GM18858 (cell line): ENCODE measurements around the gene PPP2R5A.
A peak's percentile ranks its signal among the peaks of the same experiment; 100 is the strongest.
"Not testable (repeated sequence)": the region's sequence is repeated elsewhere in the genome, so short reads cannot be mapped to it uniquely, and the experiment has no call there.

Source experiments
- ATAC-seq: cut with Tn5 transposase; IDR thresholded peaks from one replicate; pipeline ENCODE4 v1.9.1; 2021; ENCODE audit not compliant: unreplicated experiment

PPP2R5A gene

DNA sequence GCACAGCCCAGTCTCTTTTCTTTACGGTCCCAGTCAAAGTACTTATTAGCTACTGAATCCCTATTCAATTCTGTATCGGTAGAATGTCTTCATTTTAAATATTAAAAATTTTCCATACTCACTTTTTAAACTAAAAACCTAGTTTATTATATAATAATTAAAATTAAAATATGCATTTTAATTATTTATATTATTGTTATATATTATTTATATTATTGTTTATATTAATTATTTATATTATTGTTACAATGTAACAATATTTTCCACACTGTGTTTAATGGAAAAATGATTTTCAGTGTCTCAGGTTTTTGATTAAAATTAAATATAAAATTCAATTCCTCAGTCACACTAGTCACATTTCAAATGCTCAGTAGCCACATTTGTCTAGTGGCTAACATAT lies 18.2 kb upstream of the PPP2R5A start:
- ATAC-seq = no peak

DNA sequence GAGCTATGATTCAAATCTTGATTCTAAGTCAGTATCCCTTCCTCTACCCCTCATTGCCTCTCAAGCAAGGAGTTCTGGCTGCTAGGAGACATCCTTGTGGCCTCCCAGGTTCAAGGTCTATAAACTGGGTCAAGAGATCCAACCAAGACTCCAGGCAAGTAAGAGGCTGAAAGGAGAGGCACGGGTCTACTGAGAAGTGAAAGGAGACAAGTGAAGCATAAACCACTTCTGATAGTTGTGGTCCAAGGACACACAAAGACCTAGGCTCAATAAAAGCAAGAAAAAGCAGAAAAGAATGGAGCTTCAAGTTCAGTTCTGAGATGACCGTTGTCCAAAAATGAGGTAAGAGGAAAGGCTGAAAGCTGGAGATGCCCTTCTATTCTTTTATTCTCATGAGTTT lies 17.8 kb upstream of the PPP2R5A start:
- ATAC-seq = no peak

DNA sequence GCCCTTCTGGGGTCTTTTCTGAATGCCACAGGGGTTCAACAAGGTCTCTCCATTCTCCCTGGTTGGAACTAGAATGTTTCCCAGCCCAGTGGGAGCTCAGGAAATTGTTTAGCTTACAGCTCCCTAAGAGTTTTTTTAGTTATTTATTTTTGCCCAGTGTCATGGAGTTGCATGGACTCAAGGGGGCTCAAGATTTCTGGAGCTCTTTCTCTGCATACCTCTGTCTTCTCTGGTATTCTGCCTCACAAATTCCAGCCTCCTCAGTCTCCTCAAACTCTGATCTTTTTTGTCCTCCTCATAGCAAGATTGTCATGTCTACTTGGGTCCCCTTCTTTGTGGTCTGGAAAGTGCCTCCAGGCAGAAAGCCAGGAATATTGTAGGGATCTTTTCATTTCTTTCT lies 15.9 kb upstream of the PPP2R5A start:
- ATAC-seq = no peak

DNA sequence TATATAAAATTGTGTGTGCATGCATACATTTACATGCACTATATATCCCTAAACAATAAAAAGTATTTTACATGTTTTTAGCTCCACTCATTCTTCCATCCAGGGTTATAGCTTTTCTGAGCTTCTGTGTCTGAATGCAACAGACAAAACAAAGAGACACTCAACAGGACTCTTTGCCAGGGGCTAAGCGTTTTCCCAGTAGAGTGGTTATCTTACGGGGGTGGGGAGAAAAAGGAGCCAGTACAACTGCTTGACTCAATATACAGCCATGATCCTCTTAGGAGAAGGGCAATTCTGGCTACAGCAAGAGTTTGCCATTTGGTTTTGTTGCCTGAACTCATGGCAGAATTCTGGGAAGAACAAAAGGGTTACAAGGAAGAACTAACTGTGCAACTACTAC lies 14.6 kb upstream of the PPP2R5A start:
- ATAC-seq = no peak

DNA sequence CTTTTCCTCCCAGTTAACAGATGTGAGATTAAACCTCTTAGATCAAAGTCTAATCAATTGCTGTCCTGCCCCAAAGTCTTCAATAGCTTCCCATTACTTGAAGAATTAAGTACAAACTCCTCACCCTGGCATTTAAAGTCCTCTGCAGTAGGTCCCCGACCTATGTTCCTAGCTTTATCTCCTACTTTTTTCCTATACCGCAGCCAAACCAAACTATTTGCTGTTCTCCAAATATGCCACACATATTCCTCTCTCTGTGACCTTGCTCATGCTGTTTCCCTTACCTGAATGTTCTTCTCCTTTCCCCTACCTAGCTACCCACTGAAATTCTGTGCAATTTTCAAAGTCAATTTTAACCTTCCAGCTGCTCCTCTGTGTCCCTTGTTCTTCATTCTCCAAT lies 14.0 kb upstream of the PPP2R5A start:
- no peak for ATAC-seq

DNA sequence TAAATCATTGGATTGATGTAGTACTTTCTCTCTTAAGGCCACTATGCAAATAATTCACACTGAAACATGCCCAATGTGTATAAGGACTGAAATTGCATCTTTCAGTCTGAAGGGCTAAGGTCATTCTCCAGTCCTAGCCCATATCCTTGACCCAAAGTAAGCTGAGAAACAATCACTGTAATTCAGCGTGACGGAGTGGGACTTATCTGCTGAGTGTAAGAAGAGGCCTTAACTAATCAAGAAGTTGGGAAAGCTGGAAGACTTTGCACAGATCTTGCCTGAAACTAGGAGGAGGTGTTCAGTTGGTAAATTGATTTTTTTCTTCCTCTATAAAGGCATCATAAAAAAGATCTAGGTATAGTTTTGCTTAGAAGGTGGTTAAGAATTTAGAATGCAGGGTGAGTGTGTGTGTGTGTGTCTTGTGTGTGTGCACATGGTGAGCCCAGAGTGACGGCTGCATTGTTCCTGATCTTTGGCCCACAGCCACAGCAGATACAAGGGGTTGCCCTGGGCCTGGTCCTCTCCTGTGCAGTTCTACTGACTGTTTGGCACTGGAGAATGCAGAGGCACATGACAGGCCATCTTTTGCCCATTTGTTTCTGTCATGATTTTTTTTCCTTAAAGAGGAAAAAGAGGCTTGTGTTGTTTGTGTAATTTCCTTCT lies 13.3 kb upstream of the PPP2R5A start:
- ATAC-seq = no peak

DNA sequence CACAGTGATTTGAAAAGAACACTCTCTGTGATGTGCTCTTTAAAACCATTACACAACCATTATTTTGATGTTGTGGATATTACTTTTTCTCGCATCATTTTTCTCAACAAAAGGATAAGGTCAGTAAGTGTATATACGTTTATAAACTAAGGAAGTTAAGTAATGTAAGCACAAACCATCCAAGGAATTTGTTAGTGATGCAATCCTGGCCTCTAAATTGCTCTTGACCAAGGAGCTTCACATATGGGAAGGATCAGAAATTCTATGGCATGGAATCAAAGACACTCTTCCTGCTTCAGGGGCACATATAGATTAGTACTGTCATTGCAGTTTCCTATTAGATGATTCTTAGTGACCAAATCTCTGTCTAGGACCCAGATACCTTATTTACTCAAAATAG lies 3.6 kb upstream of the PPP2R5A start:
- no peak for ATAC-seq

DNA sequence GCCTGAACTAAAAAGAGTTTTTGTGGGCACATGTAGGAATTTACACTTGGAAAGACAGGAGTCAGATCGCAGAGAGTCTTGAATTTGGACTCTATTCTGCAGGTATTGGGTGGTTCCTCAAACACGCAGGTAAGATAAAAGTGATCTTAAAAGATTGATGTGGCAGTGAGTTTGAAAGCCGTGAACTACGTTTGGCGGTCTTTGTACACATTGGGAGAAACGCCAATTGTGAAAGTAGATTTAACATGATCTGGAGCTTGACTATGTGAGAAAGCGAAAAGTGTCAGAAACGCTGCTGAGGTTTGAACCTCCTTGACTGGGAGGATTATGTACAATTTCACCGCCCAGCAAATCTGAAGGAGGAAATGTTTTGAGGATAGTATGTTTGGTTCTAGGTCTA lies 1.5 kb upstream of the PPP2R5A start:
- no peak for ATAC-seq

DNA sequence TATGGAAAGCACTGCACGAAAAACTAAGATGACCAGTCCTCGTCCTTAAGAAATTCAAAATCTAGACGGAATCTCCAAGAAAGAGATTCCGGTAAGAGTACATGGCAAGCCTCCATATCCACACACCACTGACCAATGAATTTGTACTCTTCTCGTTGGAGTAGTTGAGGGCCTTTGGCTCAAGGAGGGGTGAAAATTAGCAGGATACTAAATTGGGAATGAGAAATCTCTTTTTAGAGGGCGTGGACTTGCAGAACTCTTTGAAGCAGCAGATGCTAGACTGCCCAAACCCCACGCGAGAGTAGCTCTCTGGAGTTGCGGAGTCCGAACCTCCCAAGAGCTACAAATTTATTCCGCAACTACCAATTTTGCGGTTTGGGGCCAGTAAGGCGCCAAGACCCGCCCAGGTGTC lies 872 bp upstream of the PPP2R5A start:
- ATAC-seq = no peak

DNA sequence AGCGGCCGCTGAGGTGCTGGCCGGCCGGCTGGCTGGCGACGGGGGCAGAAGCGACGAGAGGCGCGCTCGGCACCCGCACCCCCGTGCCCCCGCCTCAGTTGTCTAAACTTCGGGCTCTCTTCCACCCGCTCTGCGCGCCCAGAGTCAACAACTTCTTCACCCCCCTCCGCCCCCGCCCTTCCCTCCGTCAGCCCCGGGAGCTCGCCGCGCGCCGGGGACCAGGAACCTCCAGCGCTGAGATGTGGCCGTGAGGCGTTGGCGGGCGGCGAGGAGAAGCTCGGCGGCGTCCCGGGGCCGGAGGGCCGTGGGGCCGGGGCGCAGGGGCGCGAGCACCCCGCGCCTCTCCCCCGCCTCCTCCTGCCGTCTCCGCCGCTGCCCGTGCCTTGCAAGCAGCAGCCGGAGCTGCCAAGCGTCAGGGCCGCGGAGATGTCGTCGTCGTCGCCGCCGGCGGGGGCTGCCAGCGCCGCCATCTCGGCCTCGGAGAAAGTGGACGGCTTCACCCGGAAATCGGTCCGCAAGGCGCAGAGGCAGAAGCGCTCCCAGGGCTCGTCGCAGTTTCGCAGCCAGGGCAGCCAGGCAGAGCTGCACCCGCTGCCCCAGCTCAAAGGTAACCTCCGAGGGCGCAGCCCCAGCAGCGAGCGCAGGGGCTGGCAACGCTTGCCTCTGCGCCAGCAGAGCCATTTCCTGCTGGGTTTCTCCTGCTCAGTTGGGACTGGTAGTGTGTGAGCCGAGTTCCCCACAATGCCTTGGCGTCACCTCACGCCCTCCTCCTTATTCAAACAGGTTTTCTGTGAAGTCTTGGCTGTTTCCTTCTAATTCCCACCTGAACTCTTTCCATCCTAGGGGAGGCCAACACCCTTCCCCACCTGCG lies 710 bp downstream of the PPP2R5A start:
- ATAC-seq = peak; percentile 0

DNA sequence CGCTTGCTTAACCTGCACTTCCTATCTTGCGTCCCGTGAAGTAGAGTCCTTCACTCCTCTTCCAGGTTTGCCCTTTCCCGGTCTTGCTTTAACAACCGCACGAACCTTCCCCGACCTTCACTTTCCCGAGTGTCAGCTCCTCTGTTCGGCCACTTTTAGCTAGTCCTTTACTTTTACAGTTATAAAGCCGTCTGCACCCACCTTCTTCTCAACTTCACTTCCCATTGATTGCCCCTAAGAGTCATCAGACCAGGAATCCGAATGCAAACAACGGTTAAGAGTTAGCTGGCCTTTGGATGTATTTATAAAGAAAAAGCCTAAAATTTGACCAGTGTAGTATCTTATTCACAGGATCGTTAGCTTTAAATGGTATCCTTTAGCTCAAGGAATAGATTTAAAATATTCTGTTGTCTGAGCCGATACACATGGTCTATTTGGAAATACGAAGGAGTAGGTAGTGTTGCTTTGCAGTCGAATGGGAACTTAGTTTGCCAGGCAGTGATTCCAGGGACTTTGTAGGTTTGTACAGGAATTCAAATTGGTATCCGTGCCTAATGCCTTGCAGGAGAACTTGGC lies 1.4 kb downstream of the PPP2R5A start:
- no peak for ATAC-seq

DNA sequence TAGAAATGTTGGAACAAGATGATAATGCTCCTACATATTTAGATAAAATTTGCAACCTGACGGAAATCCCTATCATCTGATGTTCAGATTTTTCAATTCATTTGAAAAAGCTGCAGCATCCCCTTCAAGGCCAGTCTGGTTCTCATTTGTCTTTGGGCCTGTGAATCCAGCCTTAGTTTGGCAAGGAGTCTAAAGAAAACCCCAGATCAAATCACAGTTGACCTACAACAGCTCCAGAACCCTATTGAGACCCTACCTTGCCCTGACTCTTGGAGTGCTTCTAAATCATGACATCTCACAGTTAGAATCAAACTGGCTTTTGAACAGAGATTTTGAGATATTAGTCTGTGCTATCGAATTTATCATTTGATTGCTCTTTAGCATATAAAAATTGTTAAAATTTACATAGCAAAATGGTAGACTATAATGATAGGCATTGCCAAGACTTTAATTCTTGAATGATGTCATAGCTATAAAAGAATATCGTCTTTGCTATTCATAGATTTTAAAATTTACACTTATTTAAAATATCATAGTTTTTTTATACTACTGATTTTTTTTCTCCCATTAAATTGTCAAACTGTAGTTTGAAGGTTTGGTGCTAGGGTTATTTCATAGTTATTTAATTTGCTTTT lies 2.2 kb downstream of the PPP2R5A start:
- no peak for ATAC-seq

DNA sequence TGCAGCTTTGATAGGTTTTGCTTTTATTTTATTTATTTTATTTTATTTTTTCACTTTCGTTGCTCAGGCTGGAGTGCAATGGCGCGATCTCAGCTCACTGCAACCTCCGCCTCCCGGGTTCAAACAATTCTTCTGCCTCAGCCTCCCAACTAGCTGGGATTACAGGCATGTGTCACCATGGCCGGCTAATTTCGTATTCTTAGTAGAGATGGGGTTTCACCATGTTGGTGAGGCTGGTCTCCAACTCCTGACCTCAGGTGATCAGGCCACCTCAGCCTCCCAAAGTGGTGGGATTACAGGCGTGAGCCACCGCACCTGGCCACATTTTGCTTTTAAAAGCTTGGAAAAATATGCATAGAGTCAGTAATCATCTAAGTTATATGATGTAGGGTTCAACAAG lies 2.8 kb downstream of the PPP2R5A start:
- ATAC-seq = not testable (repeated sequence)

DNA sequence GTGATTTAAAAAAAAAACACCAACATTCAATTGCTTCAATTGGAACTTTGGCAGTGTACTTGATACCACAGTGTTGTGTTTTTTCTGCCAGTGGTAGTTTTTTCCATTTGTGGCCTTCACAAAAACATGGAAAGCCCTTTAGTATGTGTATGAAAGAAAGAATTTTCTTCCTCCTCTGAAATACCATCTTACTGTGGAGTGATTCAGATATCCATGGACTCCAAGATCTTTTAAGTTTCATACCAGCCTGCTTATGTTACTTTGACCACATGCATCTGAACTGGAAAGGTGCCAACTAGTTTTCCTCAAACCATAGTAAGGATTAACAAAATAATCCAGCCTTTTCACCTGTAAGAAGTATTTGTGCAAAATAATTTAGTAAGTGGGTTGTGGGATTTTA lies 3.4 kb downstream of the PPP2R5A start:
- no peak for ATAC-seq

DNA sequence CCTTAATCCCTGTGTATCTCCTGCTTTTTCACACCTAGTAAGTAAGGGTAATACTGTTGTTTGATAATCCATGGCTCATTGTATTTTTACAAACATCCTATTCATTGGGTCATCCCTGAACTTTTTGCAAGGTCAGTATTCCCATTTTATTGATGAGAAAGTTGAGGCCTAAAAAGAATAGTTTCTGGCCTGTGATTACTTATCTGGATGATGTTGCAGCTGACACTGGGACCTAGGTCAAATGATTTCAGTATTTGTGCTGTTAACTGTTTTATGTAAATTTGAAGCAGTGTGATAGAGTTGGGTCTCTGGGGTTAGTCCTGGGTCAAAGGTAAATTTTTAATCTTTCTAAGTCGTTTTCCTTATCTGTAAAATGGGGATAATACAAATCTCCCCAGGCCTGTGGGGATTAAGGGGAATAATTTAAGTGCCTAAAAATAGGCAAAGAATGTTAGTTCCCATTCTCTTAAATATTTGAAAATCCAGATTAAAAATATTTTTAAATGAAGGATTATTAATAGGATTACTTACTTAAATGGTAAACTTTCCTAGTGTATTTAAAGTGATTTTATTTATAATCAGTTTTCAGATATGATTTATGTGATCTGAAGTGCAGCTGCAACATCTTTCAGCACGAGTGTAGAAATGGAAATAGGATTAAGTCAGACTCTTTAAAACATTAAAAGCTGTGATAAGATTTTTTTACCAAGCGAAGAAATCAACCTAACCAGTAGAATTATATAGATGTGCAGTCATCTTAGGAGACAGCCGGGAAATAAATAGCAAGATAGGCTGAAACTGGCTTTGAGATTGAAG lies 4.3 kb downstream of the PPP2R5A start:
- ATAC-seq = no peak

DNA sequence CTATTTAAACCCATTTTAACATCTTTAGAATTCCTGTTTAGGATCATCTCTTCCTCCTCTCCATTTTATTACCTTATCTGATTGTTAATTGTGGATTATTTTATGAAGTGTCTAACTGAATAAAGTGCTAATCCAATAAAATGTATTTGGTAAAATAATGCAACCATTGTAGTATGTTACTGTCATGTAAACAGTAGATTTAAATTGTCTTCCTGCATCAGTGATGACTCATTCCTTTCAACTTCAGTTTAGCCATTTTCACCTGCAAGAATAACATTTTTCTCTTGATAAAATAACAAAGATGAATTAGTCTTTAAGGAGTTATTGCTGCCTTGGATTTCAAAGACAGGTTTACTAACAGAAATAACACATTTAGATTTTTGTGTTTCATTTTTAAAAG lies 5.4 kb downstream of the PPP2R5A start:
- no peak for ATAC-seq

DNA sequence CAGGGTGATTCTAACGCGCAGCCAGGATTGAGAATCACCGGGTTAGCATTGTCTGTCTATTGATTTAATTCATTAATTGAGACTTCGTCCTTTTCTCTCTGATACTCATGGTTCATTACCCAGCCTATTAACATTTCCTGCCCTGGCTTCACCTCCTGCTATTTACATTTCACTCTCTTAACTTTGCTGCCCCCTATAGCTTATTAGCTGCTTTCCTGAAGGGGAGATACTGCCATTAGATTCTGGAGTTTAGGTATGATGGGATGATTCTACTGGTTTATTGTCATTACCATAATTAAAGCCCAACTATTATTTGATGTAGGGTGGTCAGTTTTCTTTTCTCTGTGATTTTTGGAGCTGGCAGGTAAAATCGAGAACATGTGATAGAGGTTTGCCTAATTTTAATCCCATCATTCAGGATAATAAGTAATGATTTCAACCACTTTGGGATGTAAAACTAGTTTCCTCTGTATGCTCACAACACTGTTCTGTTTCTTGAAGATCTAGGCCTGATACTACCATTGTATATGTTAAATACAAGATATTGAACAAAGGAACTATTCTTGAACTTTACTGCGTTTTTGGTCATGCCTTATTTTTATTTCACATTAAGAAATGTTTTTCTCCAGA lies 6.4 kb downstream of the PPP2R5A start:
- no peak for ATAC-seq

DNA sequence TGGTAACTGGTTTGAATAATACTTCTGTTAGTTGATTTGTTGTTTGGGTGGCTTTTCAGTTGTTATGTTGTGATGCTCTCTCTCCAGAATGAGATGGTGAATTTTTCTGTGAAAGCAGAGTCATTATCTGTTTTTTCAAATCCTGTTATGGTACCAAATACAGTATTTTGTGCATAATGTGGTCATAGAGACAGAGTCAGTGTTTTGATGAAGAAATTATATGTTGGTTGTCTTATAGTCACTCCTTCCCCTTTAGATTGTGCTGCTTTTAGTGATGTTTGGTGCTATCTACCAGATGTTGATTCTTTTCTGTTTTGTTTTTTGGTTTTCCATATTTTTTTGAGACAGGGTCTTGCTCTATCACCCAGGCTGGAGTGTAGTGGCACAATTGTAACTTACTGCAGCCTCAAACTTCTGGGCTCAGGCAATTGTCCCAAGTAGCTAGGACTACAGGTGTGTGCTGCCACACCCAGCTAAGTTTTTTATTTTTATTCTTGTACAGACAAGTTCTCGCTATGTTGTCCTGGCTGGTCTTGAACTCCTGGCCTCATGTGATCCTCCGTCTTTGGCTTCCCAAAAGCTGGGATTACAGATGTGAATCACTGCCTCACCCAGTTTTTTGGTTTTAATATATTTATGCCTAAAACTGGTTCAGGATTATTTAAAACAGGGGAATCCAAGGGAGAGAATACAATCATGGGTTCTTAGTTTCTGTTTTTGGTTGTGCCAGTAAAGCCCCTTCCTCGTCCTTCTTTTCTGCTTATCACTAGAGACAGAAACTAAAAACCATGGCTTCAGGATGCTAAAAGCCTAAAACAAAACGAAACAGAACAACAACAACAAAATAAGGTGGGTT lies 7.3 kb downstream of the PPP2R5A start:
- ATAC-seq = no peak

DNA sequence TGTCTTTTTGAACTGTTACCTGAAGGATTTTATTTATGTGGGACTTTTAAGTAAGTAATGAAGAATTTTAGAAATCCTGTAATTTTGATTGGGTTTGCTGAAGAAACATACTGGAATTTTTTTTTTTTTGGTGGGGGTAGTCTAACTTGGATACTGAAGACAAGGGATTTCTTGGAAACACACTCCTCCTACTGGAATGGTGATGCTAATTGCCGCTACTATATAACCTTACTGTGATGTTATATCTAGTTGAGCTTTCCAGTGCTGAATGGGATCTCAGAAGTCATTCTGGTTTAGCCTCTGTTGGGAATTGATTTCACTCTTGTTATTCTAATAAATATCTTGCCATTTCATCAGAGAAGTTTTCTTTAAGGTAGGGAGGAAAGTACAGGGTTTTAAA lies 8.4 kb downstream of the PPP2R5A start:
- ATAC-seq = no peak

DNA sequence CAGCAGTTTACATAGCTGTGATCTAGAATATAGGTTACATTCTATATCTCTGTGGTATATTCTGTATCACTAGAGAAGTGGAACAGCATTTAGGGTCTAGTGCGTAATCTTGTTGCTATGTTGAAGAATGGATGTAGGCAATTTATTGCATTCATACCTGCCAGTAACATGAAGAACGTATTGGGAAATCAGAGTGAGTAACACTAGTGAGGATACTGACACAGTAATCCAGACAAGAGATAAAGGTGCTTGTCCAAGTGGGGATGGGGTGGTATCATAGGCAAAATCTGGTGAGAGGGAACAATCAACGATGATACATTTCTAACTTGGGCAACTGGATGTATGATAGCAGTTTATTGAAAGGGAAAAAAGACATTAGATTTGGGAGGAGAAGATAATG lies 9.8 kb downstream of the PPP2R5A start:
- no peak for ATAC-seq
